Stimulated activated CD8-positive, alpha-beta memory T cell treated with anti-CD3 and anti-CD28 coated beads, Interleukin-15, amount 100 ng/mL, for 4 hours (primary cell): ENCODE measurements around the gene KRT86.

Source experiments
- DNase-seq, 2 donors: peaks; one replicate each; pipeline ENCODE4 v3.0.0-alpha.2; 2020; ENCODE audit warnings: low read depth in 2 of 2

Gene KRT86

DNA sequence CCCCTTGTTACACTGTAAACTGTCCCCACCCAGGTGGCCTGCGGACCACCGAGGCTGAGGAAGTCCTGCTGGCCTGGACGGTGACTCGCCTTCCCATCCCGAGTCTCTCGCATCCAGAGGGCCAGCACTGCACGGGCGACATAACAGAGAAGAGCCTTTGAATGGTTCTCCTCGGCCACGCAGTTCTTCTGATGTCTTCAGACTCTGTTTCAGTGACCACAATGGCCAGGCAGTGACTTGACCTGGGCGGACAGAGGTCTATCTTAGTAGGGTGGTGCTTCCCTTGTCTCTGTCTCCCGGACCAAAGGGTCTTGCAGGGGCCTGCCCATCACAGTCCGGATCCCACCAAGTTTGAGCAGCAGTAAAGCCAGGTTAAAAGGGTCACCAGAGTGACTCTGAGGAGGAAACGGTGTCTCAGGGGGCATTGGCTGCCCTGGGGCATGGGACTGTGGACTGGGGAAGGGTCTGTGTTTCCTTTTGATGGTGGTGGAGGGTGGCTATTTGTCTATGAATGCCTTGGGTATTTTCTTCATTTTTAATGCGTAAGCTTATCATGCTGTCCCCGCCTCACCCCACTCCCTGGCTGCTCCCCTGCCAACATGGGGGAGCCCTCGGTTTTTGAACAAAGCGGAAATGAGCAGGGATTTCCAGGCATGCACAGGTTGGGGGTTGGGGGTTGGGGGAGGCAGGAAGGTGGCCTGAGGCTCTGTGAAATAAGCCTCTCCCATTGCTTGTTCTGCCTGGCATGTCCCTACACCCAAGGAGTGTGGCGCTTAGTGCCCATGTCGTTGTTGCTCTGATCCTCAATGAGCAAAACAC, 82.5 kb downstream of the KRT86 start:
- no peak for DNase-seq
